ENCODE data around the gene APLP2.

Gene APLP2

GRCh38 chr11:130066338-130066737, 3.4 kb upstream of the APLP2 start:
- in situ Hi-C loops (cut with HindIII; ENCODE audit: low pct_unique_long_range_greater_than_20kb, low sequenced_read_pairs): no loop called here
- TF ChIP-seq JUND (IDR thresholded peaks at IDR 0.05; ENCODE audit: low read depth): no peak
- DNase-seq (ENCODE audit: low read depth in 1 of 2, low spot score in 1 of 2): no peak

GRCh38 chr11:130068546-130068985, 1.1 kb upstream of the APLP2 start:
- no peak for DNase-seq (ENCODE audit: low read depth in 1 of 2, low spot score in 1 of 2)
- in situ Hi-C loops (cut with HindIII; ENCODE audit: low pct_unique_long_range_greater_than_20kb, low sequenced_read_pairs): no loop called here
- TF ChIP-seq JUND (IDR thresholded peaks at IDR 0.05; ENCODE audit: low read depth): no peak

GRCh38 chr11:130068986-130069658, 572 bp upstream of the APLP2 start:
- in situ Hi-C loops (cut with HindIII; ENCODE audit: low pct_unique_long_range_greater_than_20kb, low sequenced_read_pairs): no loop called here
- peak; percentile 92 to 97 for DNase-seq (ENCODE audit: low read depth in 1 of 2, low spot score in 1 of 2)
- TF ChIP-seq JUND (IDR thresholded peaks at IDR 0.05; ENCODE audit: low read depth): no peak

GRCh38 chr11:130070109-130070845, 583 bp downstream of the APLP2 start:
- in situ Hi-C loops (cut with HindIII; ENCODE audit: low pct_unique_long_range_greater_than_20kb, low sequenced_read_pairs): no loop called here
- peak; percentile 71 to 75 for DNase-seq (ENCODE audit: low read depth in 1 of 2, low spot score in 1 of 2)
- no peak for TF ChIP-seq JUND (IDR thresholded peaks at IDR 0.05; ENCODE audit: low read depth)

GRCh38 chr11:130070846-130071200, 1.1 kb downstream of the APLP2 start:
- no peak for TF ChIP-seq JUND (IDR thresholded peaks at IDR 0.05; ENCODE audit: low read depth)
- peak; percentile 67 to 77 for DNase-seq (ENCODE audit: low read depth in 1 of 2, low spot score in 1 of 2)
- in situ Hi-C loops (cut with HindIII; ENCODE audit: low pct_unique_long_range_greater_than_20kb, low sequenced_read_pairs): no loop called here

GRCh38 chr11:130071211-130071712, 1.6 kb downstream of the APLP2 start:
- TF ChIP-seq JUND (IDR thresholded peaks at IDR 0.05; ENCODE audit: low read depth): no peak
- peak; percentile 31 to 56 for DNase-seq (ENCODE audit: low read depth in 1 of 2, low spot score in 1 of 2)
- in situ Hi-C loops (cut with HindIII; ENCODE audit: low pct_unique_long_range_greater_than_20kb, low sequenced_read_pairs): no loop called here

- no peak for TF ChIP-seq JUND (IDR thresholded peaks at IDR 0.05; ENCODE audit: low read depth)
- DNase-seq (ENCODE audit: low read depth in 1 of 2, low spot score in 1 of 2): no peak
- in situ Hi-C loops (cut with HindIII; ENCODE audit: low pct_unique_long_range_greater_than_20kb, low sequenced_read_pairs): no loop called here
Observed at GRCh38 chr11:130074736-130075135, 5.0 kb downstream of the APLP2 start.

GRCh38 chr11:130076778-130077481, 7.2 kb downstream of the APLP2 start:
- in situ Hi-C loops (cut with HindIII; ENCODE audit: low pct_unique_long_range_greater_than_20kb, low sequenced_read_pairs): no loop called here
- no peak for TF ChIP-seq JUND (IDR thresholded peaks at IDR 0.05; ENCODE audit: low read depth)
- no peak for DNase-seq (ENCODE audit: low read depth in 1 of 2, low spot score in 1 of 2)

- no peak for TF ChIP-seq JUND (IDR thresholded peaks at IDR 0.05; ENCODE audit: low read depth)
- in situ Hi-C loops (cut with HindIII; ENCODE audit: low pct_unique_long_range_greater_than_20kb, low sequenced_read_pairs): no loop called here
- no peak for DNase-seq (ENCODE audit: low read depth in 1 of 2, low spot score in 1 of 2)
Observed at GRCh38 chr11:130077671-130078070, 8.0 kb downstream of the APLP2 start.

GRCh38 chr11:130078080-130078479, 8.4 kb downstream of the APLP2 start:
- in situ Hi-C loops (cut with HindIII; ENCODE audit: low pct_unique_long_range_greater_than_20kb, low sequenced_read_pairs): no loop called here
- TF ChIP-seq JUND (IDR thresholded peaks at IDR 0.05; ENCODE audit: low read depth): no peak

GRCh38 chr11:130085671-130086290, 16.1 kb downstream of the APLP2 start:
- TF ChIP-seq JUND (IDR thresholded peaks at IDR 0.05; ENCODE audit: low read depth): no peak
- in situ Hi-C loops (cut with HindIII; ENCODE audit: low pct_unique_long_range_greater_than_20kb, low sequenced_read_pairs): no loop called here
- DNase-seq (ENCODE audit: low read depth in 1 of 2, low spot score in 1 of 2): no peak

More at GRCh38 chr11:130078080-130078479, 8.4 kb downstream of the APLP2 start:
- no peak for DNase-seq (ENCODE audit: low read depth in 1 of 2, low spot score in 1 of 2)

- in situ Hi-C loops (cut with HindIII; ENCODE audit: low pct_unique_long_range_greater_than_20kb, low sequenced_read_pairs): no loop called here
- no peak for DNase-seq (ENCODE audit: low read depth in 1 of 2, low spot score in 1 of 2)
- no peak for TF ChIP-seq JUND (IDR thresholded peaks at IDR 0.05; ENCODE audit: low read depth)
Observed at GRCh38 chr11:130086669-130087068, 17.0 kb downstream of the APLP2 start.

All from T47D (cell line).